ENCODE data around the gene KIFC1.

KIFC1 gene

GRCh38 chr6:33440649-33441309 is 49.2 kb downstream of the KIFC1 start:
- in situ Hi-C loops (cut with HindIII; ENCODE audit: low sequenced_read_pairs): no loop called here
- no peak overlapping the region for H3K4me3 ChIP-seq (ENCODE audit: low read depth, low read length)
- TF ChIP-seq CTCF (IDR thresholded peaks at IDR 0.05; ENCODE audit: low read depth, low read length): no peak
- no peak for DNase-seq (ENCODE audit: low read depth, low spot score)

DNA sequence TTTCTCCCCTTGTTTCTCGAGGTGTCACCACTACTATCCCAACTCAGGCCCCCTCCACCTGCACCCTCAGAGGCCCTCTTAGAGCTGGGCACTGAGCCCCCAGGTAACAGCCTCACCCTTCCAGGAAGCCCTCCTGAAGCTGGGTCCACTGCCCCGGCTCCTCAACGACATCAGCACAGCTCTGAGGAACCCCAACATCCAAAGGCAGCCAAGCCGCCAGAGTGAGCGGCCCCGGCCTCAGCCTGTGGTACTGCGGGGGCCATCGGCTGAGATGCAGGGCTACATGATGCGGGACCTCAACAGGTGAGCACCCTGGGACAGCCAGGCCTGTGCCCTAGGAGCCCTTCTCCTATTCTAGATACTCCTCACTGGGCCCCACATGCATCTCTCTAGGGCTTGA is 49.8 kb downstream of the KIFC1 start:
- in situ Hi-C loops (cut with HindIII; ENCODE audit: low sequenced_read_pairs): no loop called here
- DNase-seq (ENCODE audit: low read depth, low spot score): no peak
- H3K4me3 ChIP-seq (ENCODE audit: low read depth, low read length): no peak overlapping the region
- TF ChIP-seq CTCF (IDR thresholded peaks at IDR 0.05; ENCODE audit: low read depth, low read length): no peak

DNA sequence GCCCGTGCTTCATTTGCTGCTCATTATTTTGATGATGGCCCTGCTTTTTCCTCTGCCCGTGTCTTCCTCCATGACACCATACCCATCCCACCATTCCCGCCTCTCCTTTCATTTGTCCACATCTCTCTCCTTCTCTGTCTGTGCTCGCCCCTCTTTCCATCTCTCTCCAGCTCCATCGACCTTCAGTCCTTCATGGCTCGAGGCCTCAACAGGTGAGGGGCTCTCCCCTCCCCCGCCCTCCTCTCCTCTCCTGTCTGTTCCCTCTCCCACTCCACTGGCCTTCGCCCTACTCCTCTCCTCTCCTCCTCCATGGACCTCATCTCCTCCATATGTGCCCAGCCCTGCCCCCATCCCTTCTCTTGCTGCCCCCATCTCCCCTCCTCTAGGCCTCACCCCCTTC is 50.7 kb downstream of the KIFC1 start:
- DNase-seq (ENCODE audit: low read depth, low spot score): no peak
- H3K4me3 ChIP-seq (ENCODE audit: low read depth, low read length): no peak overlapping the region
- no peak for TF ChIP-seq CTCF (IDR thresholded peaks at IDR 0.05; ENCODE audit: low read depth, low read length)
- in situ Hi-C loops (cut with HindIII; ENCODE audit: low sequenced_read_pairs): no loop called here

GRCh38 chr6:33443025-33443424 is 51.4 kb downstream of the KIFC1 start:
- no peak for DNase-seq (ENCODE audit: low read depth, low spot score)
- in situ Hi-C loops (cut with HindIII; ENCODE audit: low sequenced_read_pairs): no loop called here
- TF ChIP-seq CTCF (IDR thresholded peaks at IDR 0.05; ENCODE audit: low read depth, low read length): no peak
- no peak overlapping the region for H3K4me3 ChIP-seq (ENCODE audit: low read depth, low read length)

GRCh38 chr6:33443619-33444504 is 52.2 kb downstream of the KIFC1 start:
- DNase-seq (ENCODE audit: low read depth, low spot score): no peak
- no peak overlapping the region for H3K4me3 ChIP-seq (ENCODE audit: low read depth, low read length)
- TF ChIP-seq CTCF (IDR thresholded peaks at IDR 0.05; ENCODE audit: low read depth, low read length): no peak
- in situ Hi-C loops (cut with HindIII; ENCODE audit: low sequenced_read_pairs): no loop called here

DNA sequence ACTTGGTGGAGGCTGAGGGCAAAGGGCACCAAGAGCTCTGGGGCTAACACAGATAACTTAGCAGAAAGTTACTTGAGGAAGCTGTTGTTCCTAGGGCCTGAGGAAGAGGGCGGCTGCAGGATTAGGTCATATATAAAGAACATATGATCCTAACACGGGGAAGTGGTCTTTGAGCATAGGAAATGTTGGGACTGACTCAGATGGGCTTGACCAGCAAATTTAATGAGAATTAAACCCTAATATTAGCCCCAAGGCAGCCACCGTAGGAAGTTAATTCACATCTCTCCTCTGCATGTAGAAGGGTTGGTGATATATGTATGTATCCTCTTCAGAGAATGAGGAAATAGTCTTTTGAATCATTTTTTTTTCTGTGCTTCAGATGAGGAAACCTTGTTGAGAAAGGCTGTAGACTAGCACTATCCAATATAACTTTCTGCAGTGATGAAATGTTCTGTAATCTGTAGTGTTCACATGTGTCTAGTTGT is 53.5 kb downstream of the KIFC1 start:
- in situ Hi-C loops (cut with HindIII; ENCODE audit: low sequenced_read_pairs): no loop called here
- DNase-seq (ENCODE audit: low read depth, low spot score): no peak
- H3K4me3 ChIP-seq (ENCODE audit: low read depth, low read length): no peak overlapping the region
- TF ChIP-seq CTCF (IDR thresholded peaks at IDR 0.05; ENCODE audit: low read depth, low read length): no peak
